GM12878 (cell line): Measurements from ENCODE around the gene UTP3. TPM values are rescaled to one million over a fixed set of nuclear protein-coding genes. Genes with fewer than 3 reads are reported as not detected.

ENCODE experiments used
- ATAC-seq: fragments of 200-7000 bp; cut with Tn5 transposase; 3 replicates; pipeline ENCODE4 v1.9.1; 2020; ENCODE audit warnings: mild to moderate bottlenecking, moderate library complexity
- BruUV-seq: library from RNA; stranded (reverse); fragments of 400-500 nt; replicated peaks from 2 replicates; lab custom pipeline; 2021; lab: Mats Ljungman, UMichigan
- CTCF ChIA-PET: fragments of 300-600 bp; sonication (Branson Sonifier 250); formaldehyde crosslinking; extraction: SDS; loops from one replicate; lab custom pipeline; 2021; ENCODE audit warnings: inconsistent platforms; lab: Yijun Ruan, JAX
- POLR2A ChIA-PET: fragments of 350-600 bp; formaldehyde crosslinking; extraction: SDS; loops from one replicate; lab custom pipeline; 2021; ENCODE audit warnings: inconsistent platforms; lab: Charles Lee
- RAD21 ChIA-PET: fragments of 300-600 bp; sonication (Branson Sonifier 250); formaldehyde crosslinking; loops from one replicate; lab custom pipeline; 2023; ENCODE audit warnings: antibody characterized with exemption; ENCODE audit not compliant: unreplicated experiment; lab: Charles Lee
- SMC1A ChIA-PET: fragments of 300-600 bp; sonication (Branson Sonifier 250); formaldehyde crosslinking; loops from one replicate; lab custom pipeline; 2023; ENCODE audit not compliant: unreplicated experiment, uncharacterized antibody; lab: Charles Lee
- DNase-seq: peaks from one replicate; pipeline ENCODE4 v3.0.0-alpha.2; 2011; ENCODE audit warnings: low read depth, low spot score
- FAIRE-seq: peaks from 3 replicates; lab custom pipeline; 2011; peaks lifted over from hg19 to GRCh38; lab: Jason Lieb, UNC
- H2AFZ ChIP-seq: 2 replicates; pipeline ENCODE4 v1.6.0; 2011; ENCODE audit warnings: low read depth, low read length, control low read depth; ENCODE audit not compliant: control insufficient read depth
- H3K27ac ChIP-seq: 2 replicates; pipeline ENCODE4 v1.5.1; 2011; ENCODE audit warnings: control low read depth; ENCODE audit not compliant: control insufficient read depth, insufficient read depth
- H3K27me3 ChIP-seq, 2 experiments: replicated peaks in 1 of 2; 2 replicates each; pipeline versions ENCODE4 v1.6.0 to v1.6.1; 2011; ENCODE audit warnings: low read length in 1 of 2; ENCODE audit not compliant: control insufficient read depth in 2 of 2, insufficient read depth in 2 of 2
- H3K36me3 ChIP-seq, 2 experiments: 2 replicates each; pipeline ENCODE4 v1.5.1; 2011; ENCODE audit warnings: low read length in 1 of 2; ENCODE audit not compliant: control insufficient read depth in 2 of 2, insufficient read depth in 2 of 2
- H3K4me1 ChIP-seq: 2 replicates; pipeline ENCODE4 v1.6.1; 2011; ENCODE audit warnings: mild to moderate bottlenecking, low read length, moderate library complexity, mixed read lengths; ENCODE audit not compliant: control insufficient read depth, insufficient read depth
- H3K4me2 ChIP-seq: 2 replicates; pipeline ENCODE4 v1.6.0; 2011; ENCODE audit warnings: control low read depth; ENCODE audit not compliant: control insufficient read depth, insufficient read depth
- H3K4me3 ChIP-seq: fragments of 200-600 bp; sonication (generic); 2 replicates; pipeline ENCODE4 v1.5.1; 2016
- H3K79me2 ChIP-seq: 2 replicates; pipeline ENCODE4 v1.6.0; 2011; ENCODE audit warnings: low read length; ENCODE audit not compliant: control insufficient read depth, insufficient read depth
- H3K9ac ChIP-seq: 2 replicates; pipeline ENCODE4 v1.8.0; 2011; ENCODE audit warnings: low read length, control low read depth, mixed read lengths; ENCODE audit not compliant: control insufficient read depth, insufficient read depth
- H3K9me3 ChIP-seq: replicated peaks from 3 replicates; pipeline ENCODE4 v1.5.1; 2011; ENCODE audit warnings: mild to moderate bottlenecking, low read length; ENCODE audit not compliant: control insufficient read depth, insufficient read depth
- H4K20me1 ChIP-seq: 2 replicates; pipeline ENCODE4 v1.6.0; 2011; ENCODE audit not compliant: control insufficient read depth, insufficient read depth
- RAD21 ChIP-seq: IDR thresholded peaks from 2 replicates; pipeline ENCODE4 v1.6.1; 2011; ENCODE audit warnings: mild to moderate bottlenecking, low read depth, low read length, moderate library complexity; ENCODE audit not compliant: insufficient read depth
- SKIL ChIP-seq: fragments of 450-650 bp; IDR thresholded peaks from 2 replicates; pipeline ENCODE4 v1.6.1; 2017; ENCODE audit warnings: mild to moderate bottlenecking, low read depth, inconsistent platforms; ENCODE audit not compliant: poor library complexity, severe bottlenecking
- SMC3 ChIP-seq: IDR thresholded peaks from 2 replicates; pipeline ENCODE4 v1.6.1; 2011; ENCODE audit warnings: low read length, improper control_type of control experiment, borderline replicate concordance
- WGBS: methylation state at CpG from one replicate; pipeline ENCODE4 v1.1.6; 2016; ENCODE audit warnings: low lambda C conversion rate; ENCODE audit not compliant: insufficient replicate concordance, insufficient coverage; ENCODE audit errors: missing lambda C conversion rate; 5-methylcytosine and 5-hydroxymethylcytosine counted together
- in situ Hi-C: fragments of 300-500 bp; cut with MboI; formaldehyde crosslinking; loops from 9 replicates; pipeline ENCODE4 v1.14.3; 2018; ENCODE audit warnings: mixed read lengths
- intact Hi-C: fragments of 100-400 bp; cut with micrococcal nuclease; formaldehyde crosslinking; loops from one replicate; pipeline ENCODE4 v1.14.2; 2022; ENCODE audit not compliant: unreplicated experiment
- polyA plus RNA-seq, 11 experiments: library from polyadenylated mRNA; depleted of rRNA in 4 of 11; unstranded in 6 of 11; stranded (reverse) in 5 of 11; fragments of >200 nt; fragmentation: Nextera tagmentation in 4 of 11; fragmentation: Illumina TruSeq in 1 of 11; extraction: Ambion mirVana in 4 of 11; extraction: Trizol in 1 of 11; gene quantifications; 1 replicate in 1 of 11; 2 replicates in 10 of 11; pipeline versions ENCODE4 v1.2.1 to v1.2.3, GENCODE V29; 2011 to 2016; ENCODE audit warnings: inconsistent platforms in 2 of 11, missing spikeins in 2 of 11, low read depth in 1 of 11
- total RNA-seq, 4 experiments: library from RNA; depleted of rRNA in 3 of 4; stranded (reverse); fragments of >200 nt in 3 of 4; fragmentation: Illumina TruSeq in 1 of 4; extraction: Trizol in 1 of 4; gene quantifications; 2 replicates each; pipeline versions ENCODE4 v1.2.1 to v1.2.3, GENCODE V29; 2013 to 2021
- TF ChIP-seq, protein P1 (sequence below), 3 experiments: IDR thresholded peaks in 2 of 3; conservative IDR thresholded peaks in 1 of 3; 2 replicates each; pipeline ENCODE4 v1.5.1; 2011; ENCODE audit warnings: low read depth in 3 of 3, low read length in 3 of 3, mild to moderate bottlenecking in 3 of 3, control low read depth in 2 of 3, moderate library complexity in 2 of 3, inconsistent platforms in 1 of 3, mixed read lengths in 1 of 3; ENCODE audit not compliant: control insufficient read depth in 2 of 3, insufficient read depth in 1 of 3; ENCODE audit errors: extremely low read depth in 1 of 3

UTP3 gene
- total and polyA plus RNA-seq, 10 of the 15 experiments (the other 5 are each of a cell fraction or from before 2014, with no cell fraction given) = 15.8 to 60.7 (median 22.5) TPM

- DNase-seq (no peak), FAIRE-seq (peak; percentile 81)
- RAD21 ChIA-PET = interaction anchor here (0.6 to 2.7 kb wide), 22 partner anchors 9 to 576 kb away, joined by 3 to 11 read pairs (median 4); partner anchors contain the start of genes DCK, MOB1B and UTP3
- Histone ChIP-seq H3K27me3 (no peaks in the 10 kb centered on the region), H3K9ac (no peak overlapping the region), H4K20me1 (no peaks in the 10 kb centered on the region), H3K36me3 (0 out of 4 replicates have a peak, but pooled peaks cover 0 to 3% of the 10 kb centered on the region in 2 experiments), H3K9me3 (no peaks in the 10 kb centered on the region)
- BruUV-seq = no TSS peak
- TF ChIP-seq SKIL (no peak), RAD21 (peak; percentile 72), SMC3 (peak; percentile 55; the same call in 1 of the 2 replicates)
- TF ChIP-seq, protein P1, sequence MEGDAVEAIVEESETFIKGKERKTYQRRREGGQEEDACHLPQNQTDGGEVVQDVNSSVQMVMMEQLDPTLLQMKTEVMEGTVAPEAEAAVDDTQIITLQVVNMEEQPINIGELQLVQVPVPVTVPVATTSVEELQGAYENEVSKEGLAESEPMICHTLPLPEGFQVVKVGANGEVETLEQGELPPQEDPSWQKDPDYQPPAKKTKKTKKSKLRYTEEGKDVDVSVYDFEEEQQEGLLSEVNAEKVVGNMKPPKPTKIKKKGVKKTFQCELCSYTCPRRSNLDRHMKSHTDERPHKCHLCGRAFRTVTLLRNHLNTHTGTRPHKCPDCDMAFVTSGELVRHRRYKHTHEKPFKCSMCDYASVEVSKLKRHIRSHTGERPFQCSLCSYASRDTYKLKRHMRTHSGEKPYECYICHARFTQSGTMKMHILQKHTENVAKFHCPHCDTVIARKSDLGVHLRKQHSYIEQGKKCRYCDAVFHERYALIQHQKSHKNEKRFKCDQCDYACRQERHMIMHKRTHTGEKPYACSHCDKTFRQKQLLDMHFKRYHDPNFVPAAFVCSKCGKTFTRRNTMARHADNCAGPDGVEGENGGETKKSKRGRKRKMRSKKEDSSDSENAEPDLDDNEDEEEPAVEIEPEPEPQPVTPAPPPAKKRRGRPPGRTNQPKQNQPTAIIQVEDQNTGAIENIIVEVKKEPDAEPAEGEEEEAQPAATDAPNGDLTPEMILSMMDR (IDR thresholded peaks at IDR 0.05 in 2 of 3, conservative IDR thresholded peaks at IDR 0.05 in 1 of 3; ENCODE audit: control insufficient read depth in 2 of 3, extremely low read depth in 1 of 3, insufficient read depth in 1 of 3, low read depth in 3 of 3, low read length in 3 of 3) = peak; percentile 20 to 60 (median 52); a peak in 4 of 6 replicates
- TF ChIP-seq, all 136 proteins: peak for 3
- Histone ChIP-seq H3K4me3 (no peak overlapping the region), H3K4me2 (no peak overlapping the region), H3K27ac (no peak overlapping the region), H3K4me1 (no peaks in the 10 kb centered on the region), H2AFZ (no peak overlapping the region), H3K79me2 (no peaks in the 10 kb centered on the region)
- WGBS = 25% methylated on average over 4 of the region's 4 CpGs
- ChIA-PET POLR2A (no interaction called here), CTCF (interaction anchor here (0.5 to 2.9 kb wide), 51 partner anchors 9 to 1060 kb away, joined by 3 to 22 read pairs (median 4); partner anchors contain the start of genes DCK, JCHAIN and MOB1B), SMC1A (interaction anchor here (0.5 to 2.5 kb wide), 21 partner anchors 13 to 574 kb away, joined by 3 to 18 read pairs (median 4); no protein-coding TSS in a partner anchor)
- intact Hi-C loops = loop anchor here (1.0 to 10.0 kb wide), 5 partner anchors 36 to 613 kb away; partner anchors contain the start of genes GRSF1 and UTP3
- peak; percentile 68 for ATAC-seq
- in situ Hi-C loops = no loop called here
Observed at GRCh38 chr4:70651864-70652506, 36.3 kb upstream of the UTP3 start.
